Kidney (tissue), 14 donors: ENCODE data around the gene SET. TPM values are rescaled to one million over a fixed set of nuclear protein-coding genes. Genes with fewer than 3 reads are reported as not detected.
A peak's percentile ranks its signal among the peaks of the same experiment; 100 is the strongest.

ENCODE experiments used
- DNase-seq, 5 donors: peaks; one replicate each; pipeline ENCODE4 v3.0.0-alpha.2; 2013 to 2020
- FAIRE-seq: peaks from 2 replicates; lab custom pipeline; 2012; peaks lifted over from hg19 to GRCh38; lab: Jason Lieb, UNC
- H3K27ac ChIP-seq, 2 donors: one replicate each; pipeline ENCODE4 v1.7.0; 2013; ENCODE audit warnings: low read depth in 2 of 2, low read length in 2 of 2, inconsistent platforms in 1 of 2
- H3K27me3 ChIP-seq: one replicate; pipeline ENCODE4 v1.7.1; 2013; ENCODE audit warnings: low read length, inconsistent platforms; ENCODE audit not compliant: control insufficient read depth, insufficient read depth
- H3K36me3 ChIP-seq, 3 donors: one replicate each; pipeline versions ENCODE4 v1.7.0 to v1.7.1; 2013; ENCODE audit warnings: low read length in 3 of 3, control low read depth in 1 of 3, inconsistent platforms in 1 of 3; ENCODE audit not compliant: insufficient read depth in 3 of 3, control insufficient read depth in 2 of 3
- H3K4me1 ChIP-seq, 3 donors: one replicate each; pipeline versions ENCODE4 v1.7.0 to v1.7.1; 2013; ENCODE audit warnings: low read length in 3 of 3, inconsistent platforms in 1 of 3, low read depth in 1 of 3; ENCODE audit not compliant: control insufficient read depth in 2 of 3, insufficient read depth in 2 of 3
- H3K4me3 ChIP-seq, 3 donors: one replicate each; pipeline versions ENCODE4 v1.7.0 to v1.8.1; 2013; ENCODE audit warnings: low read length in 3 of 3, control low read depth in 1 of 3, inconsistent platforms in 1 of 3
- H3K9ac ChIP-seq, 3 donors: one replicate each; pipeline versions ENCODE4 v1.7.0 to v1.7.1; 2013; ENCODE audit warnings: low read length in 3 of 3, control low read depth in 1 of 3, inconsistent platforms in 1 of 3
- H3K9me3 ChIP-seq, 3 donors: one replicate each; pipeline versions ENCODE4 v1.7.0 to v1.7.1; 2013; ENCODE audit warnings: low read length in 3 of 3, control low read depth in 1 of 3, inconsistent platforms in 1 of 3; ENCODE audit not compliant: control insufficient read depth in 2 of 3, insufficient read depth in 1 of 3
- intact Hi-C: fragments of 100-400 bp; cut with DNase I; formaldehyde crosslinking; loops from one replicate; pipeline ENCODE4 v1.11.1; 2022
- polyA plus RNA-seq: library from polyadenylated mRNA; stranded (reverse); fragments of 350-450 nt; fragmentation: Illumina TruSeq; extraction: RNeasy Lipid Tissue Mini Kit (QIAGEN cat#74804); gene quantifications from one replicate; pipeline ENCODE4 v1.2.3, GENCODE V29; 2014; ENCODE audit warnings: low read depth, low replicate concordance; ENCODE audit not compliant: insufficient read depth
- total RNA-seq: library from RNA; stranded (reverse); fragmentation: NEBNext Ultra II Directional; extraction: Animal tissue kit (Norgen Biotek cat#: 25700); gene quantifications from one replicate; pipeline ENCODE4 v1.2.1, GENCODE V29; 2021
- TF ChIP-seq, protein P1 (sequence below): IDR thresholded peaks from 3 replicates; pipeline ENCODE4 v1.5.1; 2012; ENCODE audit warnings: mild to moderate bottlenecking, moderate library complexity, borderline replicate concordance; ENCODE audit not compliant: insufficient read depth; ENCODE audit errors: extremely low read depth
- donor health status: control.
- donor health status: control.
- donor health status: control.
- donor health status: control.
- donor health status: control.
- donor health status: DM: yes; HTN: yes; CAD: no.
- donor health status: Normal renal cell carcinoma (clear cell type).

Gene SET
- total and polyA plus RNA-seq, 2 donors from 2014 or later, result 127 to 247 TPM

DNA sequence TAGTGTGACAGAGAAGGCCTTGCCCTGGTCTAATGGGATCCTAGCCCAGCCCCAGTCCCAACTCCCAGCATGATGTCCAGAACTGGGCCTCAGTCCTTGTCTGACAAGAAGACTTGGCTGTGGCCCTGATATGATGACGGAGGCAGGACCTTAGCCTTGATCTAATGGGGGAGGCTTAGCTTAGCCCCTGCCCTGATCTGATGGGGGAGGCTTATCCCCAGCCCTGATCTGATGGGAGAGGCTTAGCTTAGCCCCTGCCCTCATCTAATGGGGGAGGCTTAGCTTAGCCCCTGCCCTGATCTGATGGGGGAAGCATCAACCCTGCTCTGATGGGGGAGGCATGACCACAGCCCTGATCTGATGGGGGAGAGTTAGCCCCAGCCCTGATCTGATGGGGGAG, 17.0 kb downstream of the SET start:
- TF ChIP-seq, protein P1, sequence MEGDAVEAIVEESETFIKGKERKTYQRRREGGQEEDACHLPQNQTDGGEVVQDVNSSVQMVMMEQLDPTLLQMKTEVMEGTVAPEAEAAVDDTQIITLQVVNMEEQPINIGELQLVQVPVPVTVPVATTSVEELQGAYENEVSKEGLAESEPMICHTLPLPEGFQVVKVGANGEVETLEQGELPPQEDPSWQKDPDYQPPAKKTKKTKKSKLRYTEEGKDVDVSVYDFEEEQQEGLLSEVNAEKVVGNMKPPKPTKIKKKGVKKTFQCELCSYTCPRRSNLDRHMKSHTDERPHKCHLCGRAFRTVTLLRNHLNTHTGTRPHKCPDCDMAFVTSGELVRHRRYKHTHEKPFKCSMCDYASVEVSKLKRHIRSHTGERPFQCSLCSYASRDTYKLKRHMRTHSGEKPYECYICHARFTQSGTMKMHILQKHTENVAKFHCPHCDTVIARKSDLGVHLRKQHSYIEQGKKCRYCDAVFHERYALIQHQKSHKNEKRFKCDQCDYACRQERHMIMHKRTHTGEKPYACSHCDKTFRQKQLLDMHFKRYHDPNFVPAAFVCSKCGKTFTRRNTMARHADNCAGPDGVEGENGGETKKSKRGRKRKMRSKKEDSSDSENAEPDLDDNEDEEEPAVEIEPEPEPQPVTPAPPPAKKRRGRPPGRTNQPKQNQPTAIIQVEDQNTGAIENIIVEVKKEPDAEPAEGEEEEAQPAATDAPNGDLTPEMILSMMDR, result no peak
- Histone ChIP-seq H3K27me3 (no peaks in the 10 kb centered on the region), H3K9me3 (no peaks in the 10 kb centered on the region), H3K36me3 (no peaks in the 10 kb centered on the region), H3K27ac (no peak overlapping the region), H3K4me3 (no peak overlapping the region), H3K9ac (no peak overlapping the region), H3K4me1 (peaks cover 0 to 3% (median 0%) of the 10 kb centered on the region in 3 donors)
- intact Hi-C loops, result no loop called here
- DNase-seq (peak in 2 of 5 donors; percentile 2 to 29), FAIRE-seq (no peak)

DNA sequence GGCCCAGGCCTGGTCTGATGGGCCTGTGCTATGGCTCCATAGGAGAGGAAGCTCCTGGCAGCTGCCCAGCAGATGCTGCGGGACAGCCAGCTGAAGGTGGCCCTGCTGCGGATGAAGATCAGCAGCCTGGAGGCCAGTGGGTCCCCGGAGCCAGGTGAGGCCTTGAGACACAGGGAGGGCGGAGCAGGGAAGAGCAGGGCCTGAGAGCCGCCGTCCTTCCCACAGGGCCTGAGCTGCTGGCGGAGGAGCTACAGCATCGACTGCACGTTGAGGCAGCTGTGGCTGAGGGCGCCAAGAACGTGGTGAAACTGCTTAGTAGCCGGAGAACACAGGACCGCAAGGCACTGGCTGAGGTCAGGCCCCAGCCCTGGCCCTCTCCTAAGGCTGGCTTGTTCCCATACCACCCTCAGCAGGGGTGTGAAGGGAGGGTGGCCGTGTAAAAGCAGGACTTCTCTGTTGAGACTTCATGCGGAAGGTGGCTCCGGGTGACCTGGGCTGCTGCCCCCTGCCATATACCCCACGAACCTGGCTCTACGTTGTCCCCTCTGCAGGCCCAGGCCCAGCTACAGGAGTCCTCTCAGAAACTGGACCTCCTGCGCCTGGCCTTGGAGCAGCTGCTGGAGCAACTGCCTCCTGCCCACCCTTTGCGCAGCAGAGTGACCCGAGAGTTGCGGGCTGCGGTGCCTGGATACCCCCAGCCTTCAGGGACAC, 17.8 kb downstream of the SET start:
- peak in 2 of 5 donors; percentile 18 to 66 for DNase-seq

DNA sequence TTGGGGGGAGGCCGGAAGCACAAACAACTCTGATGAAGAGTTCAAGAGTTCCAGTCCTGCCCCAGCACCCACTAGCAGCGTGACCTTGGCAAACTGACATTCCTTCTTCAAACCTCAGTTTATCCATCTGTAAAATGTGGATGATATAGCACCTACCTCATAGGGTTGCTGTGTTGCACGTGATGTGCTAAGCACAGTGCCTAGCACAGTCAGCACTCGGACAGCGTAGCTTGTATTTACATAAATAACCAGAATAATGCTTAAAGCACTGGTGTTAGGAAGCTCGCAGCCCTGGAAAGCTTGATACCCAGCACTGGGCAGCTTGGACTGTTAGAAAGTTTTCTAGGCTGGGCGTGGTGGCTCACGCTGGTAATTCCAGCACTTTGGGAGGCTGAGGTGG, 18.4 kb downstream of the SET start:
- H3K9me3 ChIP-seq, result no peaks in the 10 kb centered on the region
- FAIRE-seq (no peak), DNase-seq (peak in 1 of 5 donors; percentile 7)
- intact Hi-C loops, result no loop called here
- H3K4me1 ChIP-seq, result no peaks in the 10 kb centered on the region
- no peaks in the 10 kb centered on the region for H3K27me3 ChIP-seq
- H3K4me3 ChIP-seq, result no peak overlapping the region
- H3K36me3 ChIP-seq, result no peaks in the 10 kb centered on the region
- no peak overlapping the region for H3K9ac ChIP-seq
- no peak overlapping the region for H3K27ac ChIP-seq
- TF ChIP-seq, protein P1, result no peak

More for the DNA sequence above, 17.8 kb downstream of the SET start:
- FAIRE-seq, result no peak
- Histone ChIP-seq H3K9me3 (no peaks in the 10 kb centered on the region), H3K4me3 (no peak overlapping the region), H3K36me3 (no peaks in the 10 kb centered on the region), H3K9ac (no peak overlapping the region), H3K4me1 (no peaks in the 10 kb centered on the region), H3K27me3 (no peaks in the 10 kb centered on the region), H3K27ac (no peak overlapping the region)
- TF ChIP-seq, protein P1, result no peak
- intact Hi-C loops, result no loop called here
